Vagina (tissue), 2 donors: ENCODE measurements around the gene DHRSX. TPM values are rescaled to one million over a fixed set of nuclear protein-coding genes. Genes with fewer than 3 reads are reported as not detected.

ENCODE experiments used
- DNase-seq, 2 donors: peaks; one replicate each; pipeline ENCODE4 v3.0.0-alpha.2; 2017; ENCODE audit errors: extremely low spot score in 2 of 2
- H3K27ac ChIP-seq: fragments of 200-600 bp; sonication (generic); one replicate; pipeline ENCODE4 v1.5.1; 2019
- H3K27me3 ChIP-seq: fragments of 200-600 bp; sonication (generic); one replicate; pipeline ENCODE4 v1.5.1; 2019
- H3K36me3 ChIP-seq, 2 donors: fragments of 200-600 bp; sonication (generic); one replicate each; pipeline ENCODE4 v1.5.1; 2017 to 2019
- H3K4me1 ChIP-seq: fragments of 200-600 bp; sonication (generic); one replicate; pipeline ENCODE4 v1.5.1; 2019
- H3K4me3 ChIP-seq, 2 donors: fragments of 200-600 bp; sonication (generic); 1 replicate in 1 of 2; 2 replicates in 1 of 2; pipeline ENCODE4 v1.5.1; 2016 to 2019
- H3K9me3 ChIP-seq: fragments of 200-600 bp; sonication (generic); one replicate; pipeline ENCODE4 v1.5.1; 2019
- POLR2A ChIP-seq, 2 donors: fragments of 450-650 bp; IDR thresholded peaks; one replicate each; pipeline ENCODE4 v1.6.1; 2017; ENCODE audit warnings: antibody characterized with exemption in 2 of 2, mild to moderate bottlenecking in 2 of 2, moderate library complexity in 2 of 2
- POLR2AphosphoS5 ChIP-seq, 2 donors: sonication (generic); formaldehyde crosslinking; IDR thresholded peaks; one replicate each; pipeline ENCODE4 v1.9.0; 2017; ENCODE audit warnings: antibody characterized with exemption in 2 of 2, mild to moderate bottlenecking in 2 of 2, low read depth in 1 of 2; ENCODE audit not compliant: insufficient read depth in 1 of 2
- intact Hi-C: fragments of 100-400 bp; cut with DNase I; formaldehyde crosslinking; loops from one replicate; pipeline ENCODE4 v1.15.1; 2023
- total RNA-seq: library from RNA; depleted of rRNA; stranded (reverse); fragments of >200 nt; gene quantifications from one replicate; pipeline ENCODE4 v1.2.3, GENCODE V29; 2016
- TF ChIP-seq, protein P1 (sequence below), 3 experiments: fragments of 450-650 bp in 2 of 3; fragments of 200-600 bp in 1 of 3; sonication (generic) in 1 of 3; IDR thresholded peaks; one replicate each; pipeline ENCODE4 v1.5.1; 2017 to 2019; ENCODE audit warnings: antibody characterized with exemption in 3 of 3, mild to moderate bottlenecking in 2 of 3, moderate library complexity in 2 of 3

The DHRSX gene
- total RNA-seq, 1 donor from 2014 or later: 26.0 TPM

DNA sequence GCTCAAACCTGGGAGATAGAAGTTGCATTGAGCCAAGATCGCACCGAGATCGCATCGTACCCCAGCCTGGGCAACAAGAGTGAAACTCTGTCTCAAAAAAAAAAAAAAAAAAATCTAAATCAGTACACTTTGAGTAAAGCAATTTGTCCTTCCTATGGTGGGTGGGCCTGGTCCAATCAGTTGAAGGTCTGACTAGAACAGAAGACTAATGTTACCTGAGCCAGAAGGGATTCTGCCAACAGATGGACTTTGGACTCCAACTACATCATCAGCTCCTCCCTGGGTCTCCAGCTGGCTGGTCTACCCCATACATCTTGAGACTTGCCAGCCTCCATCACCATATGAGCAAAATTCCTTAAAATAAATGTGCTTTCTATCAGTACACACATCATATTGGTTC is 155.2 kb downstream of the DHRSX start:
- no peaks in the 10 kb centered on the region for H3K27me3 ChIP-seq
- no peak for DNase-seq
- intact Hi-C loops: no loop called here
- no peak overlapping the region for H3K4me3 ChIP-seq
- no peaks in the 10 kb centered on the region for H3K4me1 ChIP-seq
- TF ChIP-seq, protein P1, sequence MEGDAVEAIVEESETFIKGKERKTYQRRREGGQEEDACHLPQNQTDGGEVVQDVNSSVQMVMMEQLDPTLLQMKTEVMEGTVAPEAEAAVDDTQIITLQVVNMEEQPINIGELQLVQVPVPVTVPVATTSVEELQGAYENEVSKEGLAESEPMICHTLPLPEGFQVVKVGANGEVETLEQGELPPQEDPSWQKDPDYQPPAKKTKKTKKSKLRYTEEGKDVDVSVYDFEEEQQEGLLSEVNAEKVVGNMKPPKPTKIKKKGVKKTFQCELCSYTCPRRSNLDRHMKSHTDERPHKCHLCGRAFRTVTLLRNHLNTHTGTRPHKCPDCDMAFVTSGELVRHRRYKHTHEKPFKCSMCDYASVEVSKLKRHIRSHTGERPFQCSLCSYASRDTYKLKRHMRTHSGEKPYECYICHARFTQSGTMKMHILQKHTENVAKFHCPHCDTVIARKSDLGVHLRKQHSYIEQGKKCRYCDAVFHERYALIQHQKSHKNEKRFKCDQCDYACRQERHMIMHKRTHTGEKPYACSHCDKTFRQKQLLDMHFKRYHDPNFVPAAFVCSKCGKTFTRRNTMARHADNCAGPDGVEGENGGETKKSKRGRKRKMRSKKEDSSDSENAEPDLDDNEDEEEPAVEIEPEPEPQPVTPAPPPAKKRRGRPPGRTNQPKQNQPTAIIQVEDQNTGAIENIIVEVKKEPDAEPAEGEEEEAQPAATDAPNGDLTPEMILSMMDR (IDR thresholded peaks at IDR 0.05): no peak
- TF ChIP-seq POLR2AphosphoS5 (IDR thresholded peaks at IDR 0.05; ENCODE audit: insufficient read depth in 1 of 2, low read depth in 1 of 2): no peak
- no peak for TF ChIP-seq POLR2A (IDR thresholded peaks at IDR 0.05)
- H3K36me3 ChIP-seq: no peaks in the 10 kb centered on the region
- H3K27ac ChIP-seq: no peak overlapping the region
- H3K9me3 ChIP-seq: no peaks in the 10 kb centered on the region

DNA sequence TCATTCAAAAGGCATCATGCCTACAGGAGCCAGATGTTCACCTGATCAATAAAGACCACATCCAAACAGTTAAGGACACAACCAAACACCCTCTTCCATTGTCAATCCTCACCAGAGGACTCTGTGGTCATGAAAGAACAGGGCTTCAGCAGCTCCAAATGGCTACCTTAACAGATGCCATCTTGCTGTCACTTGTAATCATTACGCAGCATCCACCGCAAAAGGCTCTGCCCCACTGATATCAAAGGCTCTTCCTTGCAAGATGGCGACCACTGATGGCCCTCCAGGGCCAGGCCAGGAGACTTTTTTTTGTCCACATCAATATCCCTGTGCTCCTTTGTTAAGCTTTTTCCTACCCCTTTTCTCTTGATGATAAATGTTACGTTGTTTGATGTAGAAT is 157.4 kb downstream of the DHRSX start:
- intact Hi-C loops: no loop called here
- DNase-seq: no peak
- Histone ChIP-seq H3K27me3 (no peaks in the 10 kb centered on the region), H3K9me3 (no peaks in the 10 kb centered on the region), H3K27ac (no peak overlapping the region), H3K4me3 (no peak overlapping the region), H3K36me3 (no peaks in the 10 kb centered on the region), H3K4me1 (no peaks in the 10 kb centered on the region)
- TF ChIP-seq POLR2A (IDR thresholded peaks at IDR 0.05): no peak
- TF ChIP-seq, protein P1 (IDR thresholded peaks at IDR 0.05): no peak
- TF ChIP-seq POLR2AphosphoS5 (IDR thresholded peaks at IDR 0.05; ENCODE audit: insufficient read depth in 1 of 2, low read depth in 1 of 2): no peak

DNA sequence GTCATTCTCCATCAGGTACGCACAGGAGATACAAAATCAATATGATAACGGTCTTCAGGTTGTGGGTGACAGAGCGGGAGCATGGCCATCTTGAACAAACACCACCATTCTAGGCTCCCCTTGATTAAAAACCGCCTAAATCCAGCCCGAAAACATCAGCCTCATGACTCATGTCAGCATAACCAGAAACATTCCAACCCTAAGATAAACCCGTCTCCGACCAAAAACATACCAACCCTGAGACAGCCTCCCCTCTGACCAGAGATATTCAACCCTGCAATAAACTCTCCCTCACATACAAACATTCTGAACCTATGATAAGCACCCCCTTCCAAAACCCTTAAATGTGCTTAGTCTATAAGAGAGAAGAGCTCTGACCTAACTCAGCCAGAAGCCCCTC is 157.9 kb downstream of the DHRSX start:
- no peak for TF ChIP-seq POLR2A (IDR thresholded peaks at IDR 0.05)
- TF ChIP-seq POLR2AphosphoS5 (IDR thresholded peaks at IDR 0.05; ENCODE audit: insufficient read depth in 1 of 2, low read depth in 1 of 2): no peak
- TF ChIP-seq, protein P1 (IDR thresholded peaks at IDR 0.05): no peak
- no peak overlapping the region for H3K27ac ChIP-seq
- H3K4me1 ChIP-seq: no peaks in the 10 kb centered on the region
- intact Hi-C loops: no loop called here
- DNase-seq: no peak
- H3K4me3 ChIP-seq: no peak overlapping the region
- no peaks in the 10 kb centered on the region for H3K9me3 ChIP-seq
- no peaks in the 10 kb centered on the region for H3K36me3 ChIP-seq
- no peaks in the 10 kb centered on the region for H3K27me3 ChIP-seq

DNA sequence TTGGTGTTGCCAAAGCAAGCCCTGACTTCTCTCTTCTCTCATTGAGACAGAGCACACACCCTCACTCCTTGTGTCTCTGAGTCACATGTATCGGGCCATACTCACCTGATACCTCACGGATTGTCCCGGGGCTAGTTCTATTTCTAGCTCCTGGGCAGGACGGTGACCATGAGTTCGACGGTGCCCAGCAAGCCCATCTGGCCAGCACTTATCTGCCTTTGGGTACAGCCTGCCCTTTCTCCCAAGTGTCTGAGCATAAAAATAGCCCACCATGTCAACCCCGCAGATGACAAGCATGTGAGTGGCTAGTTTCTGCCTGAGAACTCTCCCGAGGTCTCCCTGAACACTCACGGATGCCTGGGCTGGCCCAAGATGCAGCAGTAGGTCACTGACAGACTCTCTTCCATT is 158.5 kb downstream of the DHRSX start:
- TF ChIP-seq POLR2A (IDR thresholded peaks at IDR 0.05) (no peak), POLR2AphosphoS5 (IDR thresholded peaks at IDR 0.05; ENCODE audit: insufficient read depth in 1 of 2, low read depth in 1 of 2) (no peak)
- TF ChIP-seq, protein P1 (IDR thresholded peaks at IDR 0.05): no peak
- Histone ChIP-seq H3K27ac (no peak overlapping the region), H3K4me1 (no peaks in the 10 kb centered on the region), H3K9me3 (no peaks in the 10 kb centered on the region), H3K4me3 (no peak overlapping the region), H3K27me3 (no peaks in the 10 kb centered on the region), H3K36me3 (no peaks in the 10 kb centered on the region)
- DNase-seq: no peak
- intact Hi-C loops: no loop called here

DNA sequence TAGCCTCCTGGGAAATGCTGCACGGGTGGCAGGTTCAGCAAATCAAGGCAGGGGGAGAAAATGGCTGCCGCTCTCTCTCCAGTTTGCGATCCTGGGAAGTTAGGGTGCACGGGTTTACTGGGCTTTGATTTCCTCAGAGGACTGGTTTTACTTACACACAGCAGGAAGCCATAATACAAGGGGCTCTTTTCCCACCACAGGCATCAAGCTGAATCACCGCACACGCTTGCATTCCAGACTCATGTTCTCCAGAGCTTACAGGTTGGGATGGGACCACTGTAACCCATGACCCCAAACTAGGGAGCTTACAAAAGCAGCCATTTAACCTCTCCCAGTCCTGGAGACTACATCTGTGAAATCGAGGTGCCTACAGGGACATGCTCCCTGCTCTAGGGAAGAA is 159.8 kb downstream of the DHRSX start:
- Histone ChIP-seq H3K9me3 (no peaks in the 10 kb centered on the region), H3K27me3 (no peaks in the 10 kb centered on the region), H3K4me1 (no peaks in the 10 kb centered on the region), H3K27ac (no peak overlapping the region), H3K36me3 (no peaks in the 10 kb centered on the region), H3K4me3 (no peak overlapping the region)
- no peak for DNase-seq
- no peak for TF ChIP-seq POLR2AphosphoS5 (IDR thresholded peaks at IDR 0.05; ENCODE audit: insufficient read depth in 1 of 2, low read depth in 1 of 2)
- TF ChIP-seq POLR2A (IDR thresholded peaks at IDR 0.05): no peak
- TF ChIP-seq, protein P1 (IDR thresholded peaks at IDR 0.05): no peak
- intact Hi-C loops: no loop called here
